H9 (cell line): Measurements from ENCODE around the gene CCDC85A. TPM values are rescaled to one million over a fixed set of nuclear protein-coding genes. Genes with fewer than 3 reads are reported as not detected.

Source experiments
- DNase-seq: peaks from one replicate; pipeline ENCODE4 v3.0.0-alpha.2; 2017
- H2AFZ ChIP-seq: one replicate; pipeline ENCODE4 v1.6.1; 2013; ENCODE audit warnings: mild to moderate bottlenecking, low read length, control low read depth, moderate library complexity
- H2AK5ac ChIP-seq: 2 replicates; pipeline ENCODE4 v1.6.1; 2013; ENCODE audit warnings: low read length, control low read depth, mixed read lengths; ENCODE audit not compliant: insufficient read length
- H2BK120ac ChIP-seq: one replicate; pipeline ENCODE4 v1.6.1; 2013; ENCODE audit warnings: low read depth, mild to moderate bottlenecking, low read length, control low read depth, inconsistent platforms; ENCODE audit not compliant: poor library complexity, severe bottlenecking
- H2BK12ac ChIP-seq: 2 replicates; pipeline ENCODE4 v1.6.1; 2013; ENCODE audit warnings: low read length, control low read depth, mixed read lengths, low read depth; ENCODE audit not compliant: insufficient read length
- H2BK15ac ChIP-seq: 2 replicates; pipeline ENCODE4 v1.6.1; 2013; ENCODE audit warnings: low read depth, low read length, control low read depth
- H2BK20ac ChIP-seq: one replicate; pipeline ENCODE4 v1.6.1; 2013; ENCODE audit warnings: low read depth, mild to moderate bottlenecking, low read length, control low read depth, inconsistent platforms; ENCODE audit not compliant: poor library complexity, severe bottlenecking
- H2BK5ac ChIP-seq: 2 replicates; pipeline ENCODE4 v1.6.1; 2013; ENCODE audit warnings: low read length, control low read depth, mixed read lengths; ENCODE audit not compliant: insufficient read length
- H3K14ac ChIP-seq: 2 replicates; pipeline ENCODE4 v1.6.1; 2013; ENCODE audit warnings: low read length, control low read depth; ENCODE audit not compliant: insufficient read depth
- H3K18ac ChIP-seq: 2 replicates; pipeline ENCODE4 v1.6.1; 2013; ENCODE audit warnings: low read depth, mild to moderate bottlenecking, mixed read lengths, low read length, control low read depth; ENCODE audit not compliant: insufficient read length
- H3K23ac ChIP-seq: 2 replicates; pipeline ENCODE4 v1.6.1; 2013; ENCODE audit warnings: low read length, control low read depth, mixed read lengths, low read depth; ENCODE audit not compliant: insufficient read length
- H3K23me2 ChIP-seq: 2 replicates; pipeline ENCODE4 v1.6.1; 2013; ENCODE audit warnings: low read depth, mild to moderate bottlenecking, mixed read lengths, low read length, control low read depth; ENCODE audit not compliant: insufficient read length, poor library complexity, severe bottlenecking
- H3K27ac ChIP-seq: 2 replicates; pipeline ENCODE4 v1.5.1; 2013; ENCODE audit warnings: low read length, control low read depth, mixed read lengths, low read depth; ENCODE audit not compliant: insufficient read length
- H3K27me3 ChIP-seq: 2 replicates; pipeline ENCODE4 v1.6.1; 2013; ENCODE audit warnings: low read length, control low read depth, inconsistent platforms; ENCODE audit not compliant: insufficient read depth
- H3K4ac ChIP-seq: 2 replicates; pipeline ENCODE4 v1.6.1; 2013; ENCODE audit warnings: low read depth, mild to moderate bottlenecking, control low read depth, inconsistent platforms, low read length, moderate library complexity
- H3K4me1 ChIP-seq: 2 replicates; pipeline ENCODE4 v1.6.1; 2013; ENCODE audit warnings: low read length, control low read depth, inconsistent platforms; ENCODE audit not compliant: insufficient read depth
- H3K4me2 ChIP-seq: 2 replicates; pipeline ENCODE4 v1.6.1; 2013; ENCODE audit warnings: low read length, control low read depth, mixed read lengths; ENCODE audit not compliant: insufficient read length, insufficient read depth
- H3K56ac ChIP-seq: 2 replicates; pipeline ENCODE4 v1.6.1; 2013; ENCODE audit warnings: low read depth, mild to moderate bottlenecking, mixed read lengths, low read length, control low read depth; ENCODE audit not compliant: insufficient read length
- H3K79me1 ChIP-seq: 2 replicates; pipeline ENCODE4 v1.6.1; 2013; ENCODE audit warnings: low read depth, mild to moderate bottlenecking, moderate library complexity, low read length, control low read depth, inconsistent platforms; ENCODE audit not compliant: insufficient read depth, poor library complexity, severe bottlenecking
- H3K79me2 ChIP-seq: 2 replicates; pipeline ENCODE4 v1.6.1; 2013; ENCODE audit warnings: low read length, control low read depth, inconsistent platforms; ENCODE audit not compliant: insufficient read depth
- H3K9ac ChIP-seq: 2 replicates; pipeline ENCODE4 v1.6.1; 2013; ENCODE audit warnings: low read length, control low read depth, mixed read lengths; ENCODE audit not compliant: insufficient read length; ENCODE audit errors: extremely low read depth
- H3K9me3 ChIP-seq: one replicate; pipeline ENCODE4 v1.6.1; 2013; ENCODE audit warnings: low read depth, low read length, inconsistent platforms; ENCODE audit not compliant: control insufficient read depth
- H3T11ph ChIP-seq: one replicate; pipeline ENCODE4 v1.6.1; 2013; ENCODE audit warnings: mild to moderate bottlenecking, low read length, control low read depth, inconsistent platforms
- H4K20me1 ChIP-seq: one replicate; pipeline ENCODE4 v1.6.1; 2013; ENCODE audit not compliant: control insufficient read depth, insufficient read length, insufficient read depth
- H4K5ac ChIP-seq: 2 replicates; pipeline ENCODE4 v1.6.1; 2013; ENCODE audit warnings: low read depth, mild to moderate bottlenecking, mixed read lengths, low read length, control low read depth; ENCODE audit not compliant: insufficient read length
- H4K8ac ChIP-seq: replicated peaks from 2 replicates; pipeline ENCODE4 v1.6.1; 2013; ENCODE audit warnings: low read length, control low read depth, mixed read lengths, low read depth; ENCODE audit not compliant: insufficient read length
- H4K91ac ChIP-seq: 2 replicates; pipeline ENCODE4 v1.6.1; 2013; ENCODE audit warnings: low read depth, mild to moderate bottlenecking, moderate library complexity, mixed read lengths, low read length, control low read depth; ENCODE audit not compliant: insufficient read length
- H3K27ac Mint-ChIP-seq, 3 experiments: 2 replicates in 2 of 3; 3 replicates in 1 of 3; pipeline ENCODE4 v1.8.0; 2020 to 2021; ENCODE audit warnings: mixed read lengths in 3 of 3, mild to moderate bottlenecking in 1 of 3, moderate library complexity in 1 of 3
- H3K27me3 Mint-ChIP-seq: 2 replicates; pipeline ENCODE4 v1.8.0; 2021; ENCODE audit warnings: low read depth, mild to moderate bottlenecking, moderate library complexity, mixed read lengths
- H3K36me3 Mint-ChIP-seq, 3 experiments: 2 replicates in 2 of 3; 3 replicates in 1 of 3; pipeline ENCODE4 v1.8.0; 2020 to 2021; ENCODE audit warnings: low read depth in 3 of 3, mixed read lengths in 3 of 3; ENCODE audit not compliant: insufficient read depth in 1 of 3
- H3K4me1 Mint-ChIP-seq, 2 experiments: 2 replicates each; pipeline ENCODE4 v1.8.0; 2020; ENCODE audit warnings: mixed read lengths in 2 of 2
- H3K4me3 Mint-ChIP-seq, 2 experiments: 2 replicates in 1 of 2; 3 replicates in 1 of 2; pipeline ENCODE4 v1.8.0; 2020 to 2021; ENCODE audit warnings: mild to moderate bottlenecking in 2 of 2, mixed read lengths in 2 of 2, moderate library complexity in 1 of 2
- H3K9me3 Mint-ChIP-seq, 2 experiments: 2 replicates in 1 of 2; 3 replicates in 1 of 2; pipeline ENCODE4 v1.8.0; 2020; ENCODE audit warnings: mild to moderate bottlenecking in 2 of 2, mixed read lengths in 2 of 2, moderate library complexity in 1 of 2
- CTCF ChIP-seq: fragments of 200-600 bp; sonication (generic); conservative IDR thresholded peaks from 3 replicates; pipeline ENCODE4 v1.8.0; 2021; ENCODE audit warnings: antibody characterized with exemption, mild to moderate bottlenecking
- WGBS: extraction: QIAGEN DNeasy Blood & Tissue Kit; methylation state at CpG from one replicate; pipeline ENCODE4 v1.1.7; 2013; ENCODE audit warnings: missing lambda C conversion rate, low lambda C conversion rate, mixed read lengths; ENCODE audit not compliant: insufficient read length; ENCODE audit errors: extremely low coverage; 5-methylcytosine and 5-hydroxymethylcytosine counted together
- total RNA-seq: library from RNA; stranded (reverse); gene quantifications from 2 replicates; pipeline ENCODE4 v1.2.1, GENCODE V29; 2021

The CCDC85A gene
- total RNA-seq, 1 experiment from 2014 or later = 0.17 TPM

- H3K23ac ChIP-seq = no peak overlapping the region
- no peak overlapping the region for H3K18ac ChIP-seq
- H2AK5ac ChIP-seq = no peak overlapping the region
- H2BK20ac ChIP-seq = no peak overlapping the region
- H2BK15ac ChIP-seq = no peak overlapping the region
- no peaks in the 10 kb centered on the region for H4K20me1 ChIP-seq
- no peak overlapping the region for H3K14ac ChIP-seq
- no peak overlapping the region for H3K56ac ChIP-seq
- H3K9me3 ChIP-seq = no peaks in the 10 kb centered on the region
- Mint-ChIP-seq H3K9me3 (no peaks in the 10 kb centered on the region), H3K27me3 (no peaks in the 10 kb centered on the region), H3K4me3 (no peak overlapping the region), H3K27ac (no peak overlapping the region), H3K36me3 (no peaks in the 10 kb centered on the region), H3K4me1 (peaks cover 0 to 10% of the 10 kb centered on the region in 2 experiments; a peak in 2 of 4 replicates)
- H2BK5ac ChIP-seq = no peak overlapping the region
- DNase-seq = no peak
- no peak overlapping the region for H2BK12ac ChIP-seq
- H3K4me1 ChIP-seq = no peaks in the 10 kb centered on the region; the same call in 1 of the 2 replicates
- H3K23me2 ChIP-seq = no peaks in the 10 kb centered on the region
- H3K27ac ChIP-seq = no peak overlapping the region
- H3K4me2 ChIP-seq = no peak overlapping the region
- H4K8ac ChIP-seq = no peak overlapping the region
- H3K79me1 ChIP-seq = no peaks in the 10 kb centered on the region
- no peak overlapping the region for H3T11ph ChIP-seq
- H2AFZ ChIP-seq = no peak overlapping the region
- H3K79me2 ChIP-seq = no peaks in the 10 kb centered on the region
- no peak overlapping the region for H3K9ac ChIP-seq
- H4K5ac ChIP-seq = no peak overlapping the region
- no peak overlapping the region for H2BK120ac ChIP-seq
- H4K91ac ChIP-seq = no peak overlapping the region
- no peaks in the 10 kb centered on the region for H3K27me3 ChIP-seq
- TF ChIP-seq CTCF = no peak
- H3K4ac ChIP-seq = no peak overlapping the region
- no CpG with 5 or more reads among the region's 2 CpGs for WGBS
Measured at GRCh38 chr2:56376699-56377665, 193.2 kb downstream of the CCDC85A start.
